Measurements from ENCODE around the gene RNF115. TPM values are rescaled to one million over a fixed set of nuclear protein-coding genes. Genes with fewer than 3 reads are reported as not detected.

Gene RNF115
- total and polyA plus RNA-seq, 2 of the 13 experiments (the other 11 are each of a cell fraction or from before 2014, with no cell fraction given), result 6.0 to 10.1 TPM

GRCh38 chr1:145823565-145824498 lies at the start of gene RNF115, which contains the start of gene POLR3C (continued):
- TF ChIP-seq ARID5B (CRISPR knock-in tag; IDR thresholded peaks at IDR 0.05), result peak; percentile 38; the same call in 1 of the 2 replicates
- no peak for TF ChIP-seq TAF15 (IDR thresholded peaks at IDR 0.05; ENCODE audit: low read depth, low read length, poor library complexity, severe bottlenecking)
- TF ChIP-seq NR2F6 (IDR thresholded peaks at IDR 0.05), result no peak
- TF ChIP-seq NR2F6 (CRISPR knock-in tag; IDR thresholded peaks at IDR 0.05), result no peak
- no peak for TF ChIP-seq SOX13 (IDR thresholded peaks at IDR 0.05)
- TF ChIP-seq SOX13 (CRISPR knock-in tag; conservative IDR thresholded peaks at IDR 0.05 in 1 of 2, IDR thresholded peaks at IDR 0.05 in 1 of 2), result peak in 1 of 2 experiments; percentile 19; a peak in 1 of 4 replicates
- TF ChIP-seq ZNF503 (CRISPR knock-in tag; IDR thresholded peaks at IDR 0.05), result peak; percentile 58; the same call in 1 of the 2 replicates
- TF ChIP-seq PHF8 (CRISPR knock-in tag; IDR thresholded peaks at IDR 0.05), result peak; percentile 96
- TF ChIP-seq ZNF225 (CRISPR knock-in tag; IDR thresholded peaks at IDR 0.05), result peak; percentile 86
- peak; percentile 60; the same call in 1 of the 2 replicates for TF ChIP-seq ZFP1 (CRISPR knock-in tag; IDR thresholded peaks at IDR 0.05)
- TF ChIP-seq NFIB (CRISPR knock-in tag; IDR thresholded peaks at IDR 0.05; ENCODE audit: borderline replicate concordance), result no peak
- TF ChIP-seq ZNF780A (CRISPR knock-in tag; IDR thresholded peaks at IDR 0.05), result no peak
- no peak for TF ChIP-seq TOE1 (CRISPR knock-in tag; IDR thresholded peaks at IDR 0.05)
- 0 out of 2 replicates have a peak, but pooled peaks have one; percentile 65 for TF ChIP-seq DNMT1 (CRISPR knock-in tag; IDR thresholded peaks at IDR 0.05)
- TF ChIP-seq SPEN (CRISPR knock-in tag; IDR thresholded peaks at IDR 0.05; ENCODE audit: low read depth), result peak; percentile 79
- TF ChIP-seq ZBTB20 (CRISPR knock-in tag; IDR thresholded peaks at IDR 0.05; ENCODE audit: borderline replicate concordance, low read depth), result no peak
- TF ChIP-seq BORCS8-MEF2B (CRISPR knock-in tag; IDR thresholded peaks at IDR 0.05), result no peak; the same call in 1 of the 2 replicates
- TF ChIP-seq ZNF776 (CRISPR knock-in tag; IDR thresholded peaks at IDR 0.05), result peak; percentile 31; the same call in 1 of the 2 replicates
- no peak for TF ChIP-seq REL (CRISPR knock-in tag; conservative IDR thresholded peaks at IDR 0.05)
- TF ChIP-seq ZNF556 (CRISPR knock-in tag; IDR thresholded peaks at IDR 0.05; ENCODE audit: borderline replicate concordance), result peak; percentile 71; the same call in 1 of the 2 replicates
- peak; percentile 55; the same call in 1 of the 2 replicates for TF ChIP-seq NR2F2 (IDR thresholded peaks at IDR 0.05; ENCODE audit: borderline replicate concordance, low read depth)
- no peak for TF ChIP-seq JUNB (CRISPR knock-in tag; IDR thresholded peaks at IDR 0.05; ENCODE audit: borderline replicate concordance)
- no peak for TF ChIP-seq DRAP1 (CRISPR knock-in tag; IDR thresholded peaks at IDR 0.05)
- peak; percentile 73; the same call in 1 of the 2 replicates for TF ChIP-seq ZNF768 (CRISPR knock-in tag; IDR thresholded peaks at IDR 0.05)
- 0 out of 2 replicates have a peak, but pooled peaks have one; percentile 45 for TF ChIP-seq ZSCAN12 (CRISPR knock-in tag; IDR thresholded peaks at IDR 0.05)

All from HepG2 (cell line).